ENCODE measurements around the gene RARA.
"Not testable (repeated sequence)": the region's sequence is repeated elsewhere in the genome, so short reads cannot be mapped to it uniquely, and the experiment has no call there.

The RARA gene

DNA sequence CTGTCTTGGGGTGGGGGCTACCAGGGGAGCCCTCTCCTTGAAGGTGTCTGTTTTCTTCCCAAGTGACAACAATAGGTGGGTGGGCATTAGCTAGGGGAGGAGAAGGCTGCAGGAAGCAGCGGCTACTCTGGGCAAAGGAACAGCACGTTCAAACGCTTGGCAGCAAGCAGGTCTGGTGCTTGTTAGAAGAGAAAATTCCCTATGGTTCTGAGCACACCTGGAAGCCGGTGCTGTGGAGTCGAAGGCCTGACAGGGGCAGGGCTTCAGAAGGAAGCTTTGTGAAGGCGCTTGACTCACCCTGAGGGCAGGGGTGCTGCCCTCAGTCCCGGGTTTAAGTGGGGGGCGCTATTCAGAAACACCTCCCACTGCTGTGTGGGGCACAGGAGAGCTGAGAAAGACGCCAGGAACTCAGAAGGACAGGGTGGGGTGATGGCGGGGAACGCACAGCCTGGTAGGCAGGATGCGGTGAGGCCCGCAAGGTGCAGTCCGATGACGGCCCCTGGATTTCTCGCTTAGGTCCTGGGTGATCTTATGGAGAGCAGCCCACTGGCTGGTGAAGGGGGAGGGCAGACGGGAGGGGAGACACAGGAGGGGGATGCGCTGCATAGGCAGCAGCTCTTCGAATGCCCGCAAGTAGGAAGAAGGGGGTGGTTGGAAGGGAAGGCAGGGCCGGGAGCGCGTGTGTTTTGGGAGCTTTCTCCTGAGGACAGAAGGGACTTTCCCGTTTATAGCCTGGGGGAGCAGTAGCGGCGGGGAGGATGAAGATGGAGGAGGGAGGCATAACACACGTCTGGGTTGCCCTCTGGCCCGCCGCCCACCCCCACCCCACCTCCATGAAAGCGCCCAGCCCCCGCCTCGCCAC, 52.3 kb downstream of the RARA start:
- no peak for DNase-seq

- no peak for DNase-seq
Observed at GRCh38 chr17:40361925-40362695, 53.1 kb downstream of the RARA start.

GRCh38 chr17:40362696-40363110, 53.7 kb downstream of the RARA start:
- DNase-seq = peak; percentile 42

DNA sequence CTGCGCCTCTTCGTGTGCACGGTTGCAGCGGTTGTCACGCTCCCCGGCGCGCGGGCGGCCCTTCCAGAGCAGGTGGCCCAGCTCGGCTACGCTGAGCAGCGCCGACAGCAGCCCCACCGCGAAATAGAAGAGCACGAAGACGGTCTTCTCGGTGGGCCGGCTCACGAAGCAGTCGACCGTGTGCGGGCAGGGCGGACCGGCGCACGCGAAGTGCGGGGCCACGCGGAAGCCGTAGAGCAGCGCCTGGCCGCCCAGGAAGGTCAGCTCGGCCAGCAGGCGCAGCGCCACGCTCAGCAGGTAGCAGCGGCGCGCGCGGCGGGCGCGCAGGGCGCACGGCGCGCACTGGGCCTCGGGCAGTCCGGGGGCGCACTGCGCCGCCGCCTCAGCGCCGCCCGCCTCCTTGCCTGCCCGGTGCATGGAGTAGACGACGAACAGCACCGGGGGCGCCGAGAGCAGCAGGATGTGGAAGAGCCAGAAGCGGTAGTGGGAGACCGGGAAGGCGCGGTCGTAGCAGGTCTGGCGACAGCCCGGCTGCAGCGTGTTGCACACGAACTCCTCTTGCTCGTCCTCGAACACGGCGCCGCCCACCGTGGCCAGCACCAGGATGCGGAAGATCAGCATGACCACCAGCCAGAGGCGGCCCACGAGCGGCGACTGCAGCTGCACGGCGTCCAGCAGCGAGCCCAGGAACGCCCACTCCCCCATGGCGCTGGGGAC, 54.3 kb downstream of the RARA start:
- no peak for DNase-seq

DNA sequence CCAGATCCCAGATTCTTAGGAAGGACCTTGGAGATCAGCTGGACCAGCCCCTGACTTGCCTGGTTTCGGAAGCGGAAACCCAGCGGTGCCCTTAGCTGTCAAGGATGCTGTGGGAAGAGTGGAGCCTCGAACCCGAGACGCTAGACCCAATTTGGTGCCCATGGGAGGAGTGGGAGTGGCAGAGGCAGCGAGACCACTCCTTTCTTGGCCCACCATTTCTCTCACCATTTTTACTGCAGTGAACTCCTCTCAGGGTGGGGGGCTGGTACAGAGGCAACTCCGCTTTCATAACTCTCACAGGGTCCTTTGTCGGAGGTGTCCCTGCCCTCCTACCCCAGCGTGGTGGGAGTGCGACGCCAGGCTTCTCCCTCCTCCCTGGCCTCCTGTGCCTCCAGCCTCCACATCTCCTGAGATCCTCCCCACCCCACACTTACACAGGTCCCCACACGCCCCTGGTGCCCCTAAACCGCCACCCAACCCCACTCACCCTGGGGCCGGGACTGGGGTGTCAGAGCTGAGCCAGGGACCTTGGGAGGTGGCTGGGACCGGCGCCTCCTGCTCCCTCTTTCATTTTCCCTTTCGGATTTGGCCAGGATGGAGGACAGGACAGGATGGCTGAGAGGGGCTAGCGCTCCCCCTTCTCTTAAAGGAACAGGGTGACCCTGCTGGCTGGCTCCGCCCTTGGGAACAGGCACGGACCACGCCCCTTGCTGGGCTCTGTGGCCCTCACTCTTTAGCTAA, 55.3 kb downstream of the RARA start, which contains the start of gene GJD3:
Gene GJD3, minus strand, starts transcription at position 617 of the 741 bp plus-strand sequence. CDS start 922 bp downstream, outside the sequence.
- DNase-seq = no peak

DNA sequence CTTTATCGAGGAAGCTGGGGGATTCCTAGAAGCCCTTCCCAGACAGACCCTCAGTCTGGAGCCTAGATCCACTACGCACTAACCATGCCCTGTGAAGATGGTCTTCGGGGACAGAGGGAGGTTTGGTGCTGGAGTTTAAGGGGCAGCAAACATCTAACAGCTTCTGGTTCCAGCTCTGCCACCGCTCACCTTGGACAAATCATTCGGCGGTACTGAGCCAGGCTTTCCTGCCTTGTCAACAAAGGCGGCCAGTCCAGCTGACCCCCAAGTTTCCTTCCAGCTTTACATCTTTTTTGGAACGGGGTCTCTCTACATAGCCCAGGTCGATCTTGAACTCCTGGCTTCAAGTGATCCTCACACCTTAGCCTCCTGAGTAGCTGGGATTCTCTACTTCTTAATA, 55.9 kb downstream of the RARA start:
- DNase-seq = no peak

GRCh38 chr17:40366076-40366860, 57.3 kb downstream of the RARA start:
- no peak for DNase-seq

DNA sequence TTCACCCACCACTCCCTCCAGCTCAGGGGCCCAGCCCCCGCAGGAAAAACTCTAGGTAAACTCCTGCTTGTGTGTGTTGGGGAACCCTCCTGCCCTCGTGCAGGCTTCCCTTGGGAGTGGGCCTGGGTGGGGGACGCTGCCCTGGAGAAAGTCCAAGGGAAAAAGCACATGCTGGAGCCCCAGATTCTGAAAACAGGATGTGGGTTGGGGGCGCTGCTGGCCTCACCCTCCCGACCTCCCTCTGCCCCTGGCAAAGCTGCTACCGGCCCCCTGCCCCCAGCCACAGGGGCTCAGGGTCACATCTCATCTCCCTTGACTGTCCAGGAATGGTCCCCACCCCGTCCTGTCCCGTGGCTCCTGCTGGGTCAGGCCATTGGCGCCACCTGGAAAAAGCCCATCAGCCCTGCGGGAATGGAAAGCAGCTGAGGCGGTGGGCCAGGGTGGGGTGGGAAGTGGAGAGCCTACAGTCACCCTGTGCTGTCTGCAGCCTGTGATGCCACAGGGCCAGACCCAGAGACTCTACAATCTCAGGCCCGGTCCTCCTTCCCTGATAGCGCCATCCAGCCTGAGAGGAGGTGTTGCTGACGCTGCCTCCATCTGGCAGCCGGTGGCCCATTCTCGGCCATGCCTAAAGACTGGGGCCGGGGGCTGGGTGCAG, 58.0 kb downstream of the RARA start:
- DNase-seq = no peak

- DNase-seq = not testable (repeated sequence)
Observed at GRCh38 chr17:40367728-40368127, 58.7 kb downstream of the RARA start.

GRCh38 chr17:40369923-40370322, 60.9 kb downstream of the RARA start:
- no peak for DNase-seq

- no peak for DNase-seq
Observed at GRCh38 chr17:40371261-40371929, 62.4 kb downstream of the RARA start.

GRCh38 chr17:40372031-40372430, 63.1 kb downstream of the RARA start:
- DNase-seq = no peak

DNA sequence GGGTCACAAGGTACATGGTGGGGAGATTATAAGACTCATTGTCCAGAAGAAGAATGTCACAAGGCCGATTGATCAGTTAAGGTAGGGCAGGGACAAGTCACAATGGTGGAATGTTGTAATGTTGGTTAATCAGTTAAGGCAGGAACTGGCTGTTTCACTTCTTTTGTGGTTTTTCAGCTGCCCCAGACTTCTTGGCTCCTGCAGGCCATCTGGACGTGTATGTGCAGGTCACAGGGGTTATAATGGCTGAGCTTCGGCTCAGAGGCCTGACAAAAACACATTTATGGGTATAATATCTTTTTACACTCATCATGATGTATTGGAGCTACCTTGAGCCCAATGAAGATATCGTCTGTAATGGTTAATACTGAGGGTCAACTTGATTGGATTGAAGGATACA, 63.7 kb downstream of the RARA start:
- not testable (repeated sequence) for DNase-seq

DNA sequence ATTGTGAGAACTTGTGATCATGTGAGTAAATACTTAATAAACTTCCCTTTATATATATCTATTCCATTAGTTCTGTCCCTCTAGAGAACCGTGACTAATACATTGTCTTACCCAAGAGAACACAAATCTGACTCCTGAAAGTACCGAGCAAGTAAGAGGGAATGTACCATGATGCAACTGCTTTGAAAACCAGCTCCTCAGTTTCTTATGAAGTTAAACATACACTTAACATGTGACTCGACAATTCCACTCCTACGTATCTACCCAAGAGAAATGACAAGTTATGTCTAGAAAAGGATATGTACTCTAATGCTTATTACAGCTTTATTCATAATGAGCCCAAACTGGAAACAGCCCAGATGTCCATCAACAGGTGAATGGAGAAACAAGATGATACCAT, 64.3 kb downstream of the RARA start:
- no peak for DNase-seq

DNA sequence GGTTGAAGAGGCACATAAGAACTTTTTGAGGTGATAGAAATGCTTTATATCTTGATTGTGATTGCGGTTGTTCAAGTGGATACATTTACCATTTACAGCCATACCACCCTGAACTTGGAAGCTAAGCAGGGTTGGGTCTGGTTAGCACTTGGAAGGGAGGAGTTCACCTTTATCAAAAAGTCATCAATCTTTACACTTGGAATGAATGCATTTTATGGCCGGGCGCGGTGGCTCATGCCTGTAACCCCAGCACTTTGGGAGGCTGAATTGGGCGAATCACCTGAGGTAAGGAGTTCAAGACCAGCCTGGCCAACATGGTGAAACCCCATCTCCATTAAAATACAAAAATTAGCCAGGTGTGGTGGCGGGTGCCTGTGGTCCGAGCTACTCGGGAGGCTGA, 65.0 kb downstream of the RARA start:
- no peak for DNase-seq

DNA sequence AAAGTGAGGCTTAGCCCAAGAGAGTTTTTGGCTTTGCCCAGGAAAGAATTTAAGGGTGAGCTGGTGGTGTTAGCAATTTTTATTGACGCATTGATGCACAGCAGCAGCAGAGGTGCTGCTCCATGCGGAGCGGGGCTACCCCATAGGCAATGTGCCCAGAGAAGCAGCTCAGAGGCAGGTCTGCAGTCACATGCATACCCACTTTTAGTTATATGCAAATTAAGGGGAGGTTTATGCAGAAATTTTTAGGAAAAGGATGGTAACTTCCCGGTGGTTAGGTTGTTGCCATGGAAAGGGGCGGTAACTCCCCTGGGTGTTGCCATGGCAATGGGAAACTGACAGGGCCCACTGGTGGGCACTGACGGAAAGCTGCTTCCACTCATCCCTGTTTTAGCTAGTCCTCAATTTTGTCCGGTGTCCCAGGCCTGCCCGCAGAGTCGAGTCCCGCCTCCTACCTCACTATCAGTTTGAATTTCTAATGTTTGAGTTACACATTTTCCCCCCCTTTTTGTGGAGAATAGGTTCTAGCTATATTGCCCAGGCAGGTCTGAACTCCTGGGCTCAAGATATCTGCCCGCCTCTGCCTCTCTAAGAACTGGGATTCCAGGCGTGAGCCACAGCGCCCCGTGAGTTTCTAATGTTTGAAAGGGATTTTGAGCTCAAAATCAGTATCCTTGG, 66.0 kb downstream of the RARA start:
- DNase-seq = no peak

DNA sequence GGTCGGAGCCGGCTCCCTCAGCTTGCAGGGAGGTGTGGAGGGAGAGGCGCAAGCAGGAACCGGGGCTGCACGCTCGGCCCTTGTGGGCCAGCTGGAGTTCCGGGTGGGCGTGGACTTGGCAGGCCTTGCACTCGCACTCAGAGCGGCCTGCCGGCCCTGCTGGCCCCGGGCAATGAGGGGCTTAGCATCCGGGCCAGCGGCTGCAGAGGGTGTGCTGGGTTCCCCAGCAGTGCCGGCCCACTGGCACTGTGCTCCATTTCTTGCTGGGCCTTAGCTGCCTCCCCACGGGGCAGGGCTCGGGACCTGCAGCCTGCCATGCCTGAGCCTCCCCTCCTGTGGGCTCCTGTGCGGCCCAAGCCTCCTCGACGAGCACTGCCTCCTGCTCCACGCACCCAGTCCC, 66.8 kb downstream of the RARA start:
- not testable (repeated sequence) for DNase-seq

GRCh38 chr17:40376541-40376940, 67.6 kb downstream of the RARA start:
- DNase-seq = not testable (repeated sequence)

DNA sequence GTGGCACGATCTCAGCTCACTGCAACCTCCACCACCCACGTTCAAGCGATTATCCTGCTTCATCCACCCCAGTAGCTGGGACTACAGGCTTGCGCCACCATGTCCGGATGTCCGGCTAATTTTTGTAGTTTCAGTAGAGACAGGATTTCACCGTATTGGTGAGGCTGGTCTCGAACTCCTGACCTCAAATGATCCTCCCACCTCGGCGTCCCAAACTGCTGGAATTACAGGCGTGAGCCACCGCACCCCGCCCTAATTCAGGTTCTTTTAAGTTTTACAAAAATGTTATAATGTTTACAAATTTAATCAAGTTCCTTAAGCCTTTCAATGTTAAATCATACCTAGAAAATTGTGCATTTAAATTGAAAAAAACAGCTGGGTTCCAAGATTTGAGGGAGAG, 68.9 kb downstream of the RARA start:
- no peak for DNase-seq

GRCh38 chr17:40378966-40379365, 70.0 kb downstream of the RARA start:
- no peak for DNase-seq
